Posterior vena cava (tissue), 2 donors: Measurements from ENCODE around the gene PROK1. TPM values are rescaled to one million over a fixed set of nuclear protein-coding genes. Genes with fewer than 3 reads are reported as not detected.

ENCODE experiments used
- DNase-seq: peaks from one replicate; pipeline ENCODE4 v3.0.0-alpha.2; 2020; ENCODE audit warnings: low spot score
- intact Hi-C, 2 donors: fragments of 100-400 bp; cut with DNase I; formaldehyde crosslinking; loops; one replicate each; pipeline versions ENCODE4 v1.14.1 to v1.14.2; 2022 to 2023
- total RNA-seq, 2 donors: library from RNA; stranded (reverse); fragmentation: NEBNext Ultra II Directional; extraction: Animal tissue kit (Norgen Biotek cat#: 25700); gene quantifications; one replicate each; pipeline ENCODE4 v1.2.1, GENCODE V29; 2021
- donor health status: DM: yes; HTN: yes; CAD: no.
- donor health status: DM: yes; HTN: yes; CAD: no.

The PROK1 gene
- total RNA-seq, 2 donors from 2014 or later = 0.32 TPM; not detected in 1

GRCh38 chr1:110498270-110498669, 47.3 kb downstream of the PROK1 start:
- no peak for DNase-seq
- intact Hi-C loops = loop anchor here in 1 of 2 donors (10.0 kb wide), 1 partner anchor 293 kb away; no protein-coding TSS in a partner anchor

GRCh38 chr1:110501488-110502132, 50.7 kb downstream of the PROK1 start:
- no peak for DNase-seq

GRCh38 chr1:110502402-110503151, 51.6 kb downstream of the PROK1 start:
- no peak for DNase-seq
- intact Hi-C loops = loop anchor here in 1 of 2 donors (10.0 kb wide), 1 partner anchor 262 kb away; no protein-coding TSS in a partner anchor

More at GRCh38 chr1:110501488-110502132, 50.7 kb downstream of the PROK1 start:
- intact Hi-C loops = loop anchor here in 1 of 2 donors (10.0 kb wide), 1 partner anchor 263 kb away; no protein-coding TSS in a partner anchor

DNA sequence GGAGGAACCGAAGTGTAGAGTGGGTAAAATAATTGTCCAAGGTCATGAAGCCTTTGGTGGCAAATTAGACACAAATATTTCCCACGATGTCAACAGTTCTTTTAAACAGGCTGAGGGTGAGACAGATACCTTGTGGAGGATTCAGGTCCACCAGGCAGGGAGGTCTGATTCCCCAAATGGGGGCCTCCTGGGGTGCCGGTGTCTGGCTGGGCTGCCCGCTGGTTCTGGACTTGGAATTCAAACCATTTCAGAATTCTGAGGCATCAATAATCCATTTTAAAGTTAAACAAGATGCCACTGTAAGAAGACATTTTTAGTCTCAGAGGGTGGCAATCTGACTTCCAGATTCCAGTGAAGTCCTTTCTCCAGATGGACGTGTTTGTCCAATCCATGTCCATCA, 52.5 kb downstream of the PROK1 start:
- intact Hi-C loops = loop anchor here in 1 of 2 donors (10.0 kb wide), 1 partner anchor 261 kb away; no protein-coding TSS in a partner anchor
- DNase-seq = no peak

GRCh38 chr1:110504226-110504625, 53.3 kb downstream of the PROK1 start:
- DNase-seq = no peak
- intact Hi-C loops = loop anchor here in 1 of 2 donors (10.0 kb wide), 1 partner anchor 261 kb away; no protein-coding TSS in a partner anchor

DNA sequence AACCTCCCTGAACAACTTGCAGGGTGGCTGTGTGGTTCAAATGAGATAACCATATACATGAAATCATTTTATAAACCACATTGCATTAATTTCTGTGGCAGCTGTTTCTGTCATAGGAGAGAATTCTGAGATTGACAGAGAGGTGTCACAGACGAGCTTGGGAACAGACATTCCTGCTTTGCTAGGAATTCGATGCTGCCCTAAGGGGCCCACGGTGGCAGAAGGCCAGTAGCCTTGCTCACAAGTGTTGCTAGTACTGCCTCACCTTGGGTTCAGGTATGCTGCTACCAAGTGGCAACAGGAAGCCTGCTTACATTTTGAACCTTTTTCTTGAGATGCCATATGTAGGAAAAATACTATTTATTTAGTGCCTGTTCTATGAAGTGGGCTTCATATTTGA, 54.6 kb downstream of the PROK1 start:
- DNase-seq = no peak
- intact Hi-C loops = loop anchor here in 1 of 2 donors (10.0 kb wide), 1 partner anchor 259 kb away; no protein-coding TSS in a partner anchor

- intact Hi-C loops = loop anchor here in 1 of 2 donors (10.0 kb wide), 1 partner anchor 258 kb away; no protein-coding TSS in a partner anchor
- no peak for DNase-seq
Observed at GRCh38 chr1:110506541-110506940, 55.6 kb downstream of the PROK1 start.

Other genes with a start within 250 kb of the PROK1 start
- gene KCNC4, start 240.8 kb upstream of the PROK1 start, total RNA-seq = 10 to 100 TPM in 1 of 2 donors, 1 to 10 TPM in 1; 9.3 to 15.5 TPM
- gene RBM15, start 111.8 kb upstream of the PROK1 start, total RNA-seq = 10 to 100 TPM; 14.8 to 15.9 TPM
- 1 to 10 TPM; 8.0 to 8.6 TPM for gene SLC16A4, start 60.1 kb upstream of the PROK1 start, total RNA-seq
- 10 to 100 TPM; 87.4 to 91.5 TPM for gene LAMTOR5, start 43.5 kb upstream of the PROK1 start, total RNA-seq
- not detected for gene KCNA10, start 68.0 kb downstream of the PROK1 start, total RNA-seq
- 1 to 10 TPM in 1 of 2 donors, under 1 TPM in 1; 1.00 to 2.7 TPM for gene KCNA2, start 155.2 kb downstream of the PROK1 start, total RNA-seq
- under 1 TPM; 0.60 to 0.71 TPM for gene KCNA3, start 223.8 kb downstream of the PROK1 start, total RNA-seq